Osteoblast (primary cell): ENCODE results near the gene USP34. TPM values are rescaled to one million over a fixed set of nuclear protein-coding genes. Genes with fewer than 3 reads are reported as not detected.

Experiments
- DNase-seq: peaks from one replicate; pipeline ENCODE4 v3.0.0; 2011; ENCODE audit warnings: low spot score, mixed read lengths; ENCODE audit not compliant: insufficient read length; ENCODE audit errors: missing footprints
- H2AFZ ChIP-seq: 2 replicates; pipeline ENCODE4 v1.6.0; 2011; ENCODE audit warnings: mild to moderate bottlenecking, low read length
- H3K27ac ChIP-seq: 2 replicates; pipeline ENCODE4 v1.5.1; 2011; ENCODE audit warnings: mild to moderate bottlenecking, low read depth, low read length, moderate library complexity
- H3K27me3 ChIP-seq: 2 replicates; pipeline ENCODE4 v1.6.0; 2012; ENCODE audit warnings: mild to moderate bottlenecking, control low read depth, inconsistent platforms, low read length, moderate library complexity; ENCODE audit not compliant: insufficient read depth
- H3K36me3 ChIP-seq: 2 replicates; pipeline ENCODE4 v1.5.1; 2011; ENCODE audit warnings: mild to moderate bottlenecking, low read length, control low read depth, moderate library complexity; ENCODE audit not compliant: insufficient read depth
- H3K4me1 ChIP-seq: 2 replicates; pipeline ENCODE4 v1.5.1; 2011; ENCODE audit warnings: mild to moderate bottlenecking, low read length, control low read depth, moderate library complexity; ENCODE audit not compliant: insufficient read depth
- H3K4me2 ChIP-seq: 2 replicates; pipeline ENCODE4 v1.6.0; 2011; ENCODE audit warnings: mild to moderate bottlenecking, low read length; ENCODE audit not compliant: insufficient read depth
- H3K4me3 ChIP-seq: fragments of 200-600 bp; sonication (generic); 3 replicates; pipeline ENCODE4 v1.5.1; 2012; ENCODE audit warnings: mild to moderate bottlenecking, low read length, inconsistent platforms; ENCODE audit not compliant: insufficient read depth
- H3K79me2 ChIP-seq: 2 replicates; pipeline ENCODE4 v1.6.0; 2012; ENCODE audit warnings: mild to moderate bottlenecking, low read length, control low read depth, inconsistent platforms; ENCODE audit not compliant: insufficient read depth
- H3K9me3 ChIP-seq: 2 replicates; pipeline ENCODE4 v1.5.1; 2011; ENCODE audit warnings: low read depth, low read length, control low read depth
- H4K20me1 ChIP-seq: 2 replicates; pipeline ENCODE4 v1.6.0; 2012; ENCODE audit warnings: mild to moderate bottlenecking, low read length, control low read depth; ENCODE audit not compliant: insufficient read depth
- total RNA-seq: library from RNA; depleted of rRNA; stranded (reverse); fragments of >200 nt; gene quantifications from 2 replicates; pipeline ENCODE4 v1.2.3, GENCODE V29; 2012
- TF ChIP-seq, protein P1 (sequence below): IDR thresholded peaks from 2 replicates; pipeline ENCODE4 v1.5.1; 2011; ENCODE audit warnings: mild to moderate bottlenecking, low read depth, low read length, moderate library complexity; ENCODE audit errors: extremely low read depth

The USP34 gene
- total RNA-seq, 1 donor, result 152 TPM

DNA sequence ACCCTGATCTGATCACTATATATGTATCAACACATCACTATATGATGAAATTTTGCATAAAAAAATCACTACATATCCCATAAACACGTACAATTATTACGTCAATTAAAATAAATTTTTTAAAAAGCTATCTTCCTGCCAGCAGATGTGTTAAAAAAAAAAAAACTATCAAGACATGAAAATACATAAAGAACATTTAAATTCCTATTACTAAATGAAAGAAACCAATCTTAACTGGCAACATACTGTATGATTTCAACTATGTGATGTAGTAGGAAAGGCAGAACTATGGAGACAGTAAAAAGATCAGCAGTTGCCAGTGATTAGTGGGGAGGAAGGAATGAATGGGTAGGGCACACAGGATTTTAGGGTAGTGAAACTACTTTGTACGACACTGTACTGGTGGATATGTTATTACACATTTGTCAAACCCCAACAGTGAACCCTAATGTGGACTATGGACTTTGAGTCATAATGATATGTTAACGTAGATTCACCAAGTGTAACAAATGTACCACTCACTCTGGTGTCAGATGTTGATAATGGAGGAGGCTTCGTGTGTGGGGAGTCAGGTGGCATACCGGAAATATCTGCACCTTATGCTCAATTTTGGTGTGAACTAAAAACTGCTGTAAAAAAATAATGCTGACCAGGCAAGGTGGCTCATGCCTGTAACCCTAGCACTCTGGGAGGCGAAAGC, 27.4 kb downstream of the USP34 start:
- Histone ChIP-seq H3K79me2 (peaks cover 96% of the 10 kb centered on the region), H4K20me1 (peaks cover 69% of the 10 kb centered on the region), H3K27me3 (no peaks in the 10 kb centered on the region), H3K4me2 (no peak overlapping the region), H3K9me3 (no peaks in the 10 kb centered on the region), H3K36me3 (no peaks in the 10 kb centered on the region), H3K4me1 (no peaks in the 10 kb centered on the region), H2AFZ (no peak overlapping the region), H3K27ac (no peak overlapping the region), H3K4me3 (no peak overlapping the region)
- TF ChIP-seq, protein P1, sequence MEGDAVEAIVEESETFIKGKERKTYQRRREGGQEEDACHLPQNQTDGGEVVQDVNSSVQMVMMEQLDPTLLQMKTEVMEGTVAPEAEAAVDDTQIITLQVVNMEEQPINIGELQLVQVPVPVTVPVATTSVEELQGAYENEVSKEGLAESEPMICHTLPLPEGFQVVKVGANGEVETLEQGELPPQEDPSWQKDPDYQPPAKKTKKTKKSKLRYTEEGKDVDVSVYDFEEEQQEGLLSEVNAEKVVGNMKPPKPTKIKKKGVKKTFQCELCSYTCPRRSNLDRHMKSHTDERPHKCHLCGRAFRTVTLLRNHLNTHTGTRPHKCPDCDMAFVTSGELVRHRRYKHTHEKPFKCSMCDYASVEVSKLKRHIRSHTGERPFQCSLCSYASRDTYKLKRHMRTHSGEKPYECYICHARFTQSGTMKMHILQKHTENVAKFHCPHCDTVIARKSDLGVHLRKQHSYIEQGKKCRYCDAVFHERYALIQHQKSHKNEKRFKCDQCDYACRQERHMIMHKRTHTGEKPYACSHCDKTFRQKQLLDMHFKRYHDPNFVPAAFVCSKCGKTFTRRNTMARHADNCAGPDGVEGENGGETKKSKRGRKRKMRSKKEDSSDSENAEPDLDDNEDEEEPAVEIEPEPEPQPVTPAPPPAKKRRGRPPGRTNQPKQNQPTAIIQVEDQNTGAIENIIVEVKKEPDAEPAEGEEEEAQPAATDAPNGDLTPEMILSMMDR, result no peak
- no peak for DNase-seq

- Histone ChIP-seq H4K20me1 (peaks cover 89% of the 10 kb centered on the region), H3K36me3 (no peaks in the 10 kb centered on the region), H3K27me3 (no peaks in the 10 kb centered on the region), H3K4me2 (no peak overlapping the region), H2AFZ (no peak overlapping the region), H3K79me2 (peaks cover 96% of the 10 kb centered on the region), H3K4me1 (peaks cover 12% of the 10 kb centered on the region), H3K9me3 (no peaks in the 10 kb centered on the region), H3K27ac (no peak overlapping the region), H3K4me3 (no peak overlapping the region)
- TF ChIP-seq, protein P1, result no peak
- DNase-seq, result no peak
These were observed 31.5 kb downstream of the USP34 start for GRCh38 chr2:61439241-61440002.

DNA sequence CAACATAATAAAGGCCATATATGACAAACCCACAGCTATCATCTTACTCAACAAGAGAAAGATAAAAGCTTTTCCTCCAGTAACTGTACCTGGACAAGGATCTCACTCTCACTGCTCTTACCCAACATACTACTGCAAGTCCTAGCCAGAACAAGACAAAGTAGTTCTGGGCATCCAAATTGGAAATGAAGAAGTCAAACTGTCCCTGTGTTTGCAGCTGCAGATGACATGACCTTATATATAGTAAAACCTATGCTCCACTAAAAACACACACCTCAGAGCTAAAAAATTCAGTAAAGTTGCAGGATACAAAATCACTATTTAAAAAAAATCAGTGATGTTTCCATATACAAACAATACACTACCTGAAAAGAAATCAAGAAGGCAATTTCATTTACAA, 32.2 kb downstream of the USP34 start:
- peaks cover 89% of the 10 kb centered on the region for H4K20me1 ChIP-seq

More for the DNA sequence above, 32.2 kb downstream of the USP34 start:
- Histone ChIP-seq H3K79me2 (peaks cover 96% of the 10 kb centered on the region), H3K36me3 (no peaks in the 10 kb centered on the region), H3K9me3 (no peaks in the 10 kb centered on the region), H3K27ac (no peak overlapping the region), H3K4me1 (peaks cover 12% of the 10 kb centered on the region), H3K4me3 (no peak overlapping the region), H3K27me3 (no peaks in the 10 kb centered on the region), H3K4me2 (no peak overlapping the region), H2AFZ (no peak overlapping the region)
- TF ChIP-seq, protein P1, result no peak
- DNase-seq, result no peak
